ENCODE results near the gene ACVR1. TPM values are rescaled to one million over a fixed set of nuclear protein-coding genes. Genes with fewer than 3 reads are reported as not detected.
A peak's percentile ranks its signal among the peaks of the same experiment; 100 is the strongest.

Gene ACVR1
- total RNA-seq, 1 donor from 2014 or later = 17.1 TPM

- no peak for FAIRE-seq
Observed at GRCh38 chr2:157780211-157780610, 95.9 kb downstream of the ACVR1 start.

DNA sequence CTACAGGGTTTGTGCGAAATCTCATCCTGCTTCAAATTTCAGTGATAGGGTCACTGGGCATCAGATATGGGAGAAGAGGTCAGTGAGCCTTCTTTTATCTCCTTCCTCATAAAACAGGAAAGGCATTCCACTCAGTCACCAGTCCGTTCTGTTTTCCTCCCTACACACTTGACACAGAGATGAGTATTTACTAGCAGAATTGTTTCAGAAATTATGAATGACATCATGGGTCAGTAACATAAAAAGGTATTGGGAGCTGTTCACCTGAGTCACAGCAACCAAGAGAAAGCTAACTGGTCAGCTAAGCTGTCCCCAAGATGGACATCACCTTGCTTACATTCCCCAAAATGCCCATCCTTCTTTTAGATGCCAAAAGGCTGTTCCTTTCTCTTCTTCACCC lies 96.3 kb downstream of the ACVR1 start:
- no peak for TF ChIP-seq CTCF (IDR thresholded peaks at IDR 0.05; ENCODE audit: insufficient read depth, low read length, severe bottlenecking)
- H3K4me3 ChIP-seq (ENCODE audit: low read depth, low read length) = no peak overlapping the region
- DNase-seq (ENCODE audit: low read depth) (no peak), FAIRE-seq (no peak)
- no peaks in the 10 kb centered on the region for H3K27me3 ChIP-seq (ENCODE audit: control insufficient read depth, insufficient read depth, low read length)
- H3K36me3 ChIP-seq (ENCODE audit: control insufficient read depth, insufficient read depth, low read length) = peaks cover 12% of the 10 kb centered on the region

More at GRCh38 chr2:157780211-157780610, 95.9 kb downstream of the ACVR1 start:
- no peak for TF ChIP-seq CTCF (IDR thresholded peaks at IDR 0.05; ENCODE audit: insufficient read depth, low read length, severe bottlenecking)
- peaks cover 12% of the 10 kb centered on the region for H3K36me3 ChIP-seq (ENCODE audit: control insufficient read depth, insufficient read depth, low read length)
- no peak overlapping the region for H3K4me3 ChIP-seq (ENCODE audit: low read depth, low read length)
- DNase-seq (ENCODE audit: low read depth) = no peak
- H3K27me3 ChIP-seq (ENCODE audit: control insufficient read depth, insufficient read depth, low read length) = no peaks in the 10 kb centered on the region

DNA sequence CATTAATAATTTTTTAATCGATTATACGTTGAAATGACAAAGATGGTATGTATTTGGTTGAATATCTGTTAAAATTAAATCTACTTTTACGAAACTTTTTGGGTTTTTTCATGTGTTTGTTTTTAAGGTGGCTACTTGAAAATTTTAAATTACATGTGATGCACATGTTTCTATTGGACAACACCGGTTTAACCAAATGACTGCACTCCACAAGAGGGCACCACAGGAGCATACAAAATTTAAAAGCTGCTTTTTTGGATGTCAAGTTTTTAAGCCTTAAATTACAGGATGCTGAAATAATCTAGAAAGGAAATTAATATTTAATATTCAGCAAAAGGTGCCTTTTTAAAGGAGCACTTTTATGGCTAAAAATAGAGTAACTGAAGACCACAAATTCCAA lies 98.7 kb downstream of the ACVR1 start:
- FAIRE-seq (no peak), DNase-seq (ENCODE audit: low read depth) (peak; percentile 49)
- Histone ChIP-seq H3K4me3 (ENCODE audit: low read depth, low read length) (no peak overlapping the region), H3K27me3 (ENCODE audit: control insufficient read depth, insufficient read depth, low read length) (no peaks in the 10 kb centered on the region), H3K36me3 (ENCODE audit: control insufficient read depth, insufficient read depth, low read length) (peaks cover 17% of the 10 kb centered on the region)
- TF ChIP-seq CTCF (IDR thresholded peaks at IDR 0.05; ENCODE audit: insufficient read depth, low read length, severe bottlenecking) = peak; percentile 51

DNA sequence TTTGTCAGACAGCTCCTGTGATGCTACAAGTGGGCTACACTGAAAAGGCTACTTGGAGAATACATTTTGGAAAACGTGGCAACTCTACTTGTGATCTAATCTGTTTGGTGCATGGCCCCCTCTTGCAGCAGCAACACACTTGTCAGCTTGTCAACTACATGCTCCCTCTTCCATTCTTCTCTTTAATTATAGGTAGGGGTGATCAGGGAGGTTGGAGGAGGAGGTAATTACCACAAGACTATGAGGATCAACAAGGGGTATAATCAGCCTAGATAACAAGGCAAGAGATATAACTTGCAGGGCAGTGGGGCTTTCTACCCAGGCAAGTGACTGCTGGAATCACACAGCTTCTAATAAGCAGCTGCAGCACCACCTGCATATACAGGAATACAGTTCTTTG lies 104.9 kb downstream of the ACVR1 start:
- DNase-seq (ENCODE audit: low read depth) = no peak
- Histone ChIP-seq H3K4me3 (ENCODE audit: low read depth, low read length) (no peak overlapping the region), H3K27me3 (ENCODE audit: control insufficient read depth, insufficient read depth, low read length) (no peaks in the 10 kb centered on the region), H3K36me3 (ENCODE audit: control insufficient read depth, insufficient read depth, low read length) (peaks cover 16% of the 10 kb centered on the region)
- FAIRE-seq = no peak
- no peak for TF ChIP-seq CTCF (IDR thresholded peaks at IDR 0.05; ENCODE audit: insufficient read depth, low read length, severe bottlenecking)

DNA sequence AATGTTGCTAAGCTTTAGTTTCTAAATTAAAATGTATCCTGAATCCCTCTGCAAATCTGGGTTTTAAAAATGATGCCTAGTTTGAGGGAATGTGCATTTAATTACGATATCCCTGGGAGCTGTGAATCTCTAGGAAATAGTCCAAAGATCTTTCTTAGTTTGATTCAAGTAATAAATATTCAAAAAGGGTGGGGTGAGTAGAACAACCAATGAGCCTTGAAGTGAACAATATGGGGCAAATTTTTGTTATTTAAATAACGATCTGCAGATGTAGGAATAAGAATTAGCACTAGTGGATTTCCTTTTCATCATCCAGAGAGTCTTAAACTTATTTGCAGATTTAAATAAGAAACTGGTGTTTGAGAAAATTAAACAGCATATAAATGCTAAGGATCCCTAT lies 106.3 kb downstream of the ACVR1 start:
- Histone ChIP-seq H3K36me3 (ENCODE audit: control insufficient read depth, insufficient read depth, low read length) (peaks cover 18% of the 10 kb centered on the region), H3K27me3 (ENCODE audit: control insufficient read depth, insufficient read depth, low read length) (no peaks in the 10 kb centered on the region), H3K4me3 (ENCODE audit: low read depth, low read length) (no peak overlapping the region)
- no peak for DNase-seq (ENCODE audit: low read depth)
- no peak for TF ChIP-seq CTCF (IDR thresholded peaks at IDR 0.05; ENCODE audit: insufficient read depth, low read length, severe bottlenecking)
- FAIRE-seq = no peak

DNA sequence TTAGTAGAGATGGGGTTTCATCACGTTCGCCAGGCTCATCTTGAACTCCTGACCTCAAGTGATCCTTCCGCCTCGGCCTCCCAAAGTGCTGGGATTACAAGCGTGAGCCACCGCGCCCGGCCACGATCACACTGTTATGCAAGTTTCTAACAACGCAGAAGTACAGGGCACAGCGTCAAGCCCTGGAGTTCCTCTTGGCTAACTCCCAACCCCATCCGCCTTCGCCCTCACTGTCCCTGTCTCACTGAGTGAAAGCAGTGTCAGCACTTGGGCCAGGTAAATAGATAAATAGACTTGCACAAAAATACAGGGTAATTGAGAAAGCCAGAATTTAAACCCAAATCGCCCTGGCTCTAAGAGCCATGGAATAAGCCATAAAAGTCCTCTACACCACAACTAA lies 111.7 kb downstream of the ACVR1 start:
- Histone ChIP-seq H3K36me3 (ENCODE audit: control insufficient read depth, insufficient read depth, low read length) (peaks cover 15% of the 10 kb centered on the region), H3K4me3 (ENCODE audit: low read depth, low read length) (no peak overlapping the region), H3K27me3 (ENCODE audit: control insufficient read depth, insufficient read depth, low read length) (no peaks in the 10 kb centered on the region)
- no peak for FAIRE-seq
- no peak for TF ChIP-seq CTCF (IDR thresholded peaks at IDR 0.05; ENCODE audit: insufficient read depth, low read length, severe bottlenecking)
- no peak for DNase-seq (ENCODE audit: low read depth)
